Mononuclear cell (primary cell): ENCODE measurements around the gene NEDD9. TPM values are rescaled to one million over a fixed set of nuclear protein-coding genes. Genes with fewer than 3 reads are reported as not detected.

Experiments used
- H3K27me3 ChIP-seq: 2 replicates; pipeline ENCODE4 v1.6.0; 2011; ENCODE audit warnings: low read length, control low read depth; ENCODE audit not compliant: insufficient read depth
- H3K4me1 ChIP-seq: 2 replicates; pipeline ENCODE4 v1.5.1; 2011; ENCODE audit warnings: mild to moderate bottlenecking, low read length, control low read depth; ENCODE audit not compliant: insufficient read depth
- H3K4me3 ChIP-seq: 2 replicates; pipeline ENCODE4 v1.5.1; 2011; ENCODE audit warnings: mild to moderate bottlenecking, low read length, moderate library complexity
- H3K9me3 ChIP-seq: 2 replicates; pipeline ENCODE4 v1.5.1; 2011; ENCODE audit warnings: low read depth, mild to moderate bottlenecking, control low read depth, low read length
- total RNA-seq: library from RNA; depleted of rRNA; stranded (reverse); fragments of >200 nt; gene quantifications from one replicate; pipeline ENCODE4 v1.2.3, GENCODE V29; 2012

NEDD9 gene
- total RNA-seq, 1 donor: 42.4 TPM

GRCh38 chr6:11218538-11219399 lies 13.7 kb downstream of the NEDD9 start:
- Histone ChIP-seq H3K9me3 (no peaks in the 10 kb centered on the region), H3K4me3 (no peak overlapping the region), H3K4me1 (peaks cover 56% of the 10 kb centered on the region)

GRCh38 chr6:11218102-11218442 lies 14.4 kb downstream of the NEDD9 start:
- no peaks in the 10 kb centered on the region for H3K9me3 ChIP-seq
- no peak overlapping the region for H3K4me3 ChIP-seq
- H3K27me3 ChIP-seq: no peaks in the 10 kb centered on the region
- peaks cover 56% of the 10 kb centered on the region for H3K4me1 ChIP-seq

More at GRCh38 chr6:11218538-11219399, 13.7 kb downstream of the NEDD9 start:
- H3K27me3 ChIP-seq: no peaks in the 10 kb centered on the region

- Histone ChIP-seq H3K4me1 (peaks cover 56% of the 10 kb centered on the region), H3K27me3 (no peaks in the 10 kb centered on the region), H3K4me3 (no peak overlapping the region), H3K9me3 (no peaks in the 10 kb centered on the region)
Measured at GRCh38 chr6:11217360-11218101, 14.9 kb downstream of the NEDD9 start.

- no peaks in the 10 kb centered on the region for H3K9me3 ChIP-seq
- peaks cover 64% of the 10 kb centered on the region for H3K4me1 ChIP-seq
- H3K4me3 ChIP-seq: no peak overlapping the region
- no peaks in the 10 kb centered on the region for H3K27me3 ChIP-seq
Measured at GRCh38 chr6:11215773-11216172, 16.7 kb downstream of the NEDD9 start.

GRCh38 chr6:11214901-11215300 lies 17.6 kb downstream of the NEDD9 start:
- H3K4me1 ChIP-seq: peaks cover 64% of the 10 kb centered on the region
- no peaks in the 10 kb centered on the region for H3K9me3 ChIP-seq
- no peak overlapping the region for H3K4me3 ChIP-seq
- no peaks in the 10 kb centered on the region for H3K27me3 ChIP-seq

- Histone ChIP-seq H3K27me3 (no peaks in the 10 kb centered on the region), H3K4me3 (no peak overlapping the region), H3K9me3 (no peaks in the 10 kb centered on the region), H3K4me1 (peaks cover 58% of the 10 kb centered on the region)
Measured at GRCh38 chr6:11214084-11214833, 18.2 kb downstream of the NEDD9 start.

GRCh38 chr6:11213422-11214021 lies 18.9 kb downstream of the NEDD9 start:
- Histone ChIP-seq H3K4me3 (no peak overlapping the region), H3K9me3 (no peaks in the 10 kb centered on the region), H3K4me1 (peaks cover 50% of the 10 kb centered on the region), H3K27me3 (no peaks in the 10 kb centered on the region)

GRCh38 chr6:11212664-11213063 lies 19.8 kb downstream of the NEDD9 start:
- Histone ChIP-seq H3K4me1 (peaks cover 46% of the 10 kb centered on the region), H3K27me3 (no peaks in the 10 kb centered on the region), H3K9me3 (no peaks in the 10 kb centered on the region), H3K4me3 (no peak overlapping the region)

- H3K4me1 ChIP-seq: peaks cover 53% of the 10 kb centered on the region
- no peak overlapping the region for H3K4me3 ChIP-seq
- H3K27me3 ChIP-seq: no peaks in the 10 kb centered on the region
- H3K9me3 ChIP-seq: no peaks in the 10 kb centered on the region
Measured at GRCh38 chr6:11211254-11211653, 21.2 kb downstream of the NEDD9 start.

GRCh38 chr6:11210386-11211138 lies 21.9 kb downstream of the NEDD9 start:
- Histone ChIP-seq H3K27me3 (no peaks in the 10 kb centered on the region), H3K4me3 (no peak overlapping the region), H3K4me1 (peaks cover 60% of the 10 kb centered on the region)

GRCh38 chr6:11209906-11210305 lies 22.6 kb downstream of the NEDD9 start:
- peaks cover 66% of the 10 kb centered on the region for H3K4me1 ChIP-seq
- H3K9me3 ChIP-seq: no peaks in the 10 kb centered on the region
- no peaks in the 10 kb centered on the region for H3K27me3 ChIP-seq
- no peak overlapping the region for H3K4me3 ChIP-seq

More at GRCh38 chr6:11210386-11211138, 21.9 kb downstream of the NEDD9 start:
- no peaks in the 10 kb centered on the region for H3K9me3 ChIP-seq

GRCh38 chr6:11209369-11209768 lies 23.1 kb downstream of the NEDD9 start:
- H3K9me3 ChIP-seq: no peaks in the 10 kb centered on the region
- no peaks in the 10 kb centered on the region for H3K27me3 ChIP-seq
- H3K4me3 ChIP-seq: no peak overlapping the region
- peaks cover 66% of the 10 kb centered on the region for H3K4me1 ChIP-seq

GRCh38 chr6:11208854-11209253 lies 23.6 kb downstream of the NEDD9 start:
- no peaks in the 10 kb centered on the region for H3K27me3 ChIP-seq
- no peak overlapping the region for H3K4me3 ChIP-seq
- no peaks in the 10 kb centered on the region for H3K9me3 ChIP-seq
- peaks cover 66% of the 10 kb centered on the region for H3K4me1 ChIP-seq

- no peak overlapping the region for H3K4me3 ChIP-seq
- peaks cover 66% of the 10 kb centered on the region for H3K4me1 ChIP-seq
- no peaks in the 10 kb centered on the region for H3K27me3 ChIP-seq
- H3K9me3 ChIP-seq: no peaks in the 10 kb centered on the region
Measured at GRCh38 chr6:11208267-11208666, 24.2 kb downstream of the NEDD9 start.
